ENCODE results near the gene LITAF. TPM values are rescaled to one million over a fixed set of nuclear protein-coding genes. Genes with fewer than 3 reads are reported as not detected.

Gene LITAF
- total RNA-seq, 1 donor from 2014 or later = 124 TPM

DNA sequence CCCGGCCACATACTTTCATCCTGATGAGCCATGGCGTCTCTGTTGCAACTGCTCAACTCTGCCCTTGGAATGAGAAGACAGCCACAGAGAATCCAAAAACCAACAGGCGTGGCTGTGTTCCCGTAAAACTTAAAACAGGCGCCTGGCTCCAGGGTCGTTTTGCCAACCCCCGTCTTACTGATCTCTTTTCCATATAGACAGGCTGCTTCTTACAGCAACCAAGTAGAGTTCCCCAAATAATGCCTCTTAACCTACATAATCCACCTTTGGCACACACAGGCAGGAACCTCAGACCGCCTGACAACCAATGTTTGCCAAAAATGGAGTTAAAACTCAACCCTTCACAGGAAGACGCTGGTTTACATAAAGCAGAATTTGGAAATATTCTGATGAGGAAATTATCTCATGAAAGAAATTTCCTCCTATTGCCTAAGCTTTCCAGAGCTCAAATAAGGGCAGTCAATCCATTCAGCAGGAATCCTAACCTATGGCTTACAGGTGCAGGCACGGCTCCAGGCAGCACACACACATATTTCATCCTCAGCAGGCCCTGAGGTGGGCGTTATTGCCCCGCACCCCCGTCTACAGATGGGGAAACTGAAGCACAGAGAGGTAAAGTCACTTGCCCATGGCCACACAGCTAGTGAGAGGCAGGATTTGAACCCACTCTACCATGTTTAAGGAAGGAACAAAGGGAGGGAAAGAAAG lies 35.8 kb downstream of the LITAF start:
- no peak for DNase-seq
- TF ChIP-seq, protein P1, sequence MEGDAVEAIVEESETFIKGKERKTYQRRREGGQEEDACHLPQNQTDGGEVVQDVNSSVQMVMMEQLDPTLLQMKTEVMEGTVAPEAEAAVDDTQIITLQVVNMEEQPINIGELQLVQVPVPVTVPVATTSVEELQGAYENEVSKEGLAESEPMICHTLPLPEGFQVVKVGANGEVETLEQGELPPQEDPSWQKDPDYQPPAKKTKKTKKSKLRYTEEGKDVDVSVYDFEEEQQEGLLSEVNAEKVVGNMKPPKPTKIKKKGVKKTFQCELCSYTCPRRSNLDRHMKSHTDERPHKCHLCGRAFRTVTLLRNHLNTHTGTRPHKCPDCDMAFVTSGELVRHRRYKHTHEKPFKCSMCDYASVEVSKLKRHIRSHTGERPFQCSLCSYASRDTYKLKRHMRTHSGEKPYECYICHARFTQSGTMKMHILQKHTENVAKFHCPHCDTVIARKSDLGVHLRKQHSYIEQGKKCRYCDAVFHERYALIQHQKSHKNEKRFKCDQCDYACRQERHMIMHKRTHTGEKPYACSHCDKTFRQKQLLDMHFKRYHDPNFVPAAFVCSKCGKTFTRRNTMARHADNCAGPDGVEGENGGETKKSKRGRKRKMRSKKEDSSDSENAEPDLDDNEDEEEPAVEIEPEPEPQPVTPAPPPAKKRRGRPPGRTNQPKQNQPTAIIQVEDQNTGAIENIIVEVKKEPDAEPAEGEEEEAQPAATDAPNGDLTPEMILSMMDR (IDR thresholded peaks at IDR 0.05) = no peak
- Mint-ChIP-seq H3K9me3 (no peaks in the 10 kb centered on the region), H3K4me1 (peaks cover 2% of the 10 kb centered on the region), H3K4me3 (no peak overlapping the region), H3K36me3 (ENCODE audit: low read depth) (peaks cover 91% of the 10 kb centered on the region), H3K27ac (no peak overlapping the region), H3K27me3 (no peaks in the 10 kb centered on the region)
- CTCF ChIA-PET = no interaction called here
- intact Hi-C loops (cut with micrococcal nuclease) = no loop called here
- ATAC-seq (ENCODE audit: low read depth) = no peak
- POLR2A ChIA-PET = no interaction called here

DNA sequence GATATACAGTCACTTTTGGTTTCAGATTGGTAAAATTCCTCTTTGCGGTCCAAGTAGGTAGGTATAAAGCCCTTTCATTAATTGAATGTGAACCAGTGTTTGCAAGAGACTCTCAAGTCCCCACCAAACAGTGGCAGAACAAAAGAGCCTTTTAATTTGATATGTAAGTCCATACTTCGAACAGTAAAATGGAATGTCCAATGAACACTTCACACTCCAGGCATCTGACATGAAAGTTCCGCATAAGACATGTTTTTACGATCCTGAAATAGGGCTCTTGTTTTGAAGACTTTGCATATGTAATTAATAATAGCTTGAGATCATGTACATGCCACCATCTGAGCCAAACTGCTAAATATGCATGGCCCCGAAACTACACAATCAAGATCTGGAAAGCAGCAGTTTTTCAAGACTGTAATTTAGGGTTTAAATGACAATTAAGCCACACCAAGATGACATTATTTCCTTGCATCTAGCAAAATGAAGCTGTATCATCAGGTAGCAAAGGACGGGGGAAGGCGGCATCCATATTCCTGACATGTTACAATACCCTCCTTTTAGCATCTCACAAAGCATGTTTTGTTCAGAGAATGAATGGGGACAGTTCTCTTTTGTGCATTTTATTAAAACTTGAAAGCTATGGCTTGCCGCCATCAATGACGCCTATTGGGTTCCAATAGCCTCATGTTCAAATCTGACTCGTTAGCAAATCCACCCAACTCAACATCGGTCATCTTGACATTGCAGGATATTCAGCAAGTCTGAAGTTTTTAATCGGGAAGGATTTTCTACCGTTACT lies 39.4 kb downstream of the LITAF start:
- CTCF ChIA-PET = no interaction called here
- TF ChIP-seq, protein P1 (IDR thresholded peaks at IDR 0.05) = no peak
- H3K27me3 Mint-ChIP-seq = no peaks in the 10 kb centered on the region
- H3K9me3 Mint-ChIP-seq = no peaks in the 10 kb centered on the region
- no peak for ATAC-seq (ENCODE audit: low read depth)
- peaks cover 64% of the 10 kb centered on the region for H3K36me3 Mint-ChIP-seq (ENCODE audit: low read depth)
- peaks cover under 1% of the 10 kb centered on the region for H3K4me1 Mint-ChIP-seq
- H3K4me3 Mint-ChIP-seq = no peak overlapping the region
- intact Hi-C loops (cut with micrococcal nuclease) = no loop called here
- POLR2A ChIA-PET = no interaction called here
- H3K27ac Mint-ChIP-seq = no peak overlapping the region
- no peak for DNase-seq

DNA sequence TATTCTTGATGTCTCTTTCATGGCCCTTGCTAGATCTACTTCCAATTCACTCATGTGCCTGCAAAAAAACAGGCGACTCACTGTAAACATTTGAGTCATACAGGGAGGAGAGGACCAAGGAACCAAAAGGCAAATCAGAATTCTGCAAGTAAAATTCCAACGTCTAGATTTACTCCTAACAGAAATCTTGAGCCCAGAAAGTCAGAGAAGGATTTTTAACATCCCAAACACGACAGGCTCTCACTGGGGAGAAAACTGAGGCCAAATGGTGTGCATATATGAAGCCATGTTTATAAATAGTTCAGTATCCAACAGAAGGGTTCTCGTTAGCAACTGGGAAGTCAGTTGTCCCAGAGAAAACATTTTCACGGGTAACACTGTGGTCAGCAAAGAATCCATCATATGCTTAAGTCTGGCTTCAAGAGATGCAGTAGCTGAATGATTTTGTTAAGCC lies 40.1 kb downstream of the LITAF start:
- intact Hi-C loops (cut with micrococcal nuclease) = no loop called here
- ATAC-seq (ENCODE audit: low read depth) = no peak
- DNase-seq = no peak
- H3K9me3 Mint-ChIP-seq = no peaks in the 10 kb centered on the region
- no peaks in the 10 kb centered on the region for H3K4me1 Mint-ChIP-seq
- peak overlapping the region; percentile 3 for H3K27ac Mint-ChIP-seq
- ChIA-PET CTCF (no interaction called here), POLR2A (interaction anchor here (0.6 to 1.5 kb wide), 3 partner anchors 15 to 143 kb away, joined by 3 to 6 read pairs (median 4); no protein-coding TSS in a partner anchor)
- no peaks in the 10 kb centered on the region for H3K27me3 Mint-ChIP-seq
- H3K36me3 Mint-ChIP-seq (ENCODE audit: low read depth) = peaks cover 57% of the 10 kb centered on the region
- no peak overlapping the region for H3K4me3 Mint-ChIP-seq
- TF ChIP-seq, protein P1 (IDR thresholded peaks at IDR 0.05) = no peak

DNA sequence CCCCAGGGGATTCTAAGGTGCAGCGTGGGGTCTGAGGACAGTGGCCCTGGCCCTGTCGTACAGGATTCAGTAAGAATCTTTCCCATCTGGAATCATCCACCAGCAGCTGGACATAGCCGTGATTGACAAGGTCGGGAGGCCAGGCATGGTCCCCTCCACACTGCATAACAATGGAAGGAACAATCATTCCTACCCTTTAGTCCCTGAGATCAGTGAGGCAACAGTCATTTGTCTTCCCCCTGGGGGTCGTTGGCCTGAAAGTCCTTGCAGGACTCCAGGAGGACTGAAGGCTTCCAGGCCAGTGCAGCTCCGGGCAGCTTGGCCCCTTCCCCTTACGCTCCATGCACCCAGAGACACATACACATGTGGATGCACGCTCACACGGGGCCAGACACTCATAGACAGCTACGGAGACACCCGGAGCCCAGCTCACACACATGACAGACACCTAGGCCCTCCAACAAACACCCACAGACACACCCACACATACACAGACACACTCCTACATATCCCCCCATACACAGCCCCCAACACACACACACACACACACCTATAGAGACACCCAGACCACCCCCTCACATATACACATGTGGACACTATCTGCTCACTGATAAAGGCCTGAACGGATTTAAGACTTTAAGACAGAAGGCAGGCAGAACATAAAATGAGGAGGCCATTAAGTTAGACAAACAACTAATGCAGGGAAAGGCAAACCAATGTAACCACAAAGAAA lies 42.9 kb downstream of the LITAF start:
- TF ChIP-seq, protein P1 (IDR thresholded peaks at IDR 0.05) = no peak
- H3K4me1 Mint-ChIP-seq = no peaks in the 10 kb centered on the region
- ATAC-seq (ENCODE audit: low read depth) (no peak), DNase-seq (no peak)
- no peaks in the 10 kb centered on the region for H3K9me3 Mint-ChIP-seq
- no peak overlapping the region for H3K27ac Mint-ChIP-seq
- ChIA-PET POLR2A (no interaction called here), CTCF (no interaction called here)
- H3K36me3 Mint-ChIP-seq (ENCODE audit: low read depth) = peaks cover 31% of the 10 kb centered on the region
- intact Hi-C loops (cut with micrococcal nuclease) = no loop called here
- no peaks in the 10 kb centered on the region for H3K27me3 Mint-ChIP-seq
- H3K4me3 Mint-ChIP-seq = no peak overlapping the region

Measured in activated B cell treated with CpG ODN at 0.5 μM for 24 hours (primary cell).